ENCODE data around the gene TPRX1. TPM values are rescaled to one million over a fixed set of nuclear protein-coding genes. Genes with fewer than 3 reads are reported as not detected.

TPRX1 gene
- total RNA-seq, 4 donors from 2014 or later = not detected

DNA sequence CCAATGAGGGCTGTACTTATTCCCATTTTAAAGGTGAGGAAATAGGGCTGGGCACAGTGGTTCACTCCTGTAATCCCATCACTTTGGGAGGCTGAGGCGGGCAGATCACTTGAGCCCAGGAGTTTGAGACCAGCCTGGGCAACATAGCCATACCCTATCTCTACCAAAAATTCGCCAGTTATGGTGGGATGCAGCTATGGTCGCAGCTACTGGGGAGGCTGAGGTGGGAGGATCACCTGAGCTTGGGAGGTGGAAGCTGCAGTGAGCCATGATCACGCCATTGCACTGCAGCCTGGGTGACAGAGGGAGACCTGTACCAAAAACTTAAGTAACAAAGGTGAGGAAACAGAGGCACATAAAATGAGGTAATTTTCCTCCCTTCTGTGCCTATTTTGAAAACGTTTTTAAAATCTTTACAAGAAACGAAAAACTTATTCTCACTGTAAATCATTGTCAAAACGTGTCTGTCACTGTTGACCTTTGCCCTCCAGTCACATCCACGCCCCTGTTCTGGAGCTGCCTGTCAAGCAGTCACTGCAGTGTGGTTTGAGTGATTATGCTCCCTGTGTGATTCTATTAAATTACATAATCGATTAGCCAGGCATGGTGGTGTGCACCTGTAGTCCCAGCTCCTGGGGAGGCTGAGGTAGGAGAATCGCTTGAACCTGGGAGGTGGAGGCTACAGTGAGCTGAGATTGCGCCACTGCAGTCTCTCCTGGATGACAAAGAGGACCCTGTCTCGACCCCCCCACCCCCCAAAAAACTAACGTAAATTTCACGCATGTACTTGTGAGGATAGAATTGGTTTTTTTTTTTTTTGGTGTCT lies 46.5 kb downstream of the TPRX1 start:
- TF ChIP-seq, protein P1, sequence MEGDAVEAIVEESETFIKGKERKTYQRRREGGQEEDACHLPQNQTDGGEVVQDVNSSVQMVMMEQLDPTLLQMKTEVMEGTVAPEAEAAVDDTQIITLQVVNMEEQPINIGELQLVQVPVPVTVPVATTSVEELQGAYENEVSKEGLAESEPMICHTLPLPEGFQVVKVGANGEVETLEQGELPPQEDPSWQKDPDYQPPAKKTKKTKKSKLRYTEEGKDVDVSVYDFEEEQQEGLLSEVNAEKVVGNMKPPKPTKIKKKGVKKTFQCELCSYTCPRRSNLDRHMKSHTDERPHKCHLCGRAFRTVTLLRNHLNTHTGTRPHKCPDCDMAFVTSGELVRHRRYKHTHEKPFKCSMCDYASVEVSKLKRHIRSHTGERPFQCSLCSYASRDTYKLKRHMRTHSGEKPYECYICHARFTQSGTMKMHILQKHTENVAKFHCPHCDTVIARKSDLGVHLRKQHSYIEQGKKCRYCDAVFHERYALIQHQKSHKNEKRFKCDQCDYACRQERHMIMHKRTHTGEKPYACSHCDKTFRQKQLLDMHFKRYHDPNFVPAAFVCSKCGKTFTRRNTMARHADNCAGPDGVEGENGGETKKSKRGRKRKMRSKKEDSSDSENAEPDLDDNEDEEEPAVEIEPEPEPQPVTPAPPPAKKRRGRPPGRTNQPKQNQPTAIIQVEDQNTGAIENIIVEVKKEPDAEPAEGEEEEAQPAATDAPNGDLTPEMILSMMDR (IDR thresholded peaks at IDR 0.05) = no peak
- TF ChIP-seq POLR2A (IDR thresholded peaks at IDR 0.05) = no peak
- H3K27me3 ChIP-seq = no peaks in the 10 kb centered on the region
- DNase-seq = no peak
- H3K36me3 ChIP-seq = no peaks in the 10 kb centered on the region
- no peaks in the 10 kb centered on the region for H3K4me1 ChIP-seq
- intact Hi-C loops (cut with DNase I; ENCODE audit: low total_unique reads) = no loop called here
- H3K27ac ChIP-seq = no peak overlapping the region
- no peaks in the 10 kb centered on the region for H3K9me3 ChIP-seq
- no peak overlapping the region for H3K4me3 ChIP-seq

DNA sequence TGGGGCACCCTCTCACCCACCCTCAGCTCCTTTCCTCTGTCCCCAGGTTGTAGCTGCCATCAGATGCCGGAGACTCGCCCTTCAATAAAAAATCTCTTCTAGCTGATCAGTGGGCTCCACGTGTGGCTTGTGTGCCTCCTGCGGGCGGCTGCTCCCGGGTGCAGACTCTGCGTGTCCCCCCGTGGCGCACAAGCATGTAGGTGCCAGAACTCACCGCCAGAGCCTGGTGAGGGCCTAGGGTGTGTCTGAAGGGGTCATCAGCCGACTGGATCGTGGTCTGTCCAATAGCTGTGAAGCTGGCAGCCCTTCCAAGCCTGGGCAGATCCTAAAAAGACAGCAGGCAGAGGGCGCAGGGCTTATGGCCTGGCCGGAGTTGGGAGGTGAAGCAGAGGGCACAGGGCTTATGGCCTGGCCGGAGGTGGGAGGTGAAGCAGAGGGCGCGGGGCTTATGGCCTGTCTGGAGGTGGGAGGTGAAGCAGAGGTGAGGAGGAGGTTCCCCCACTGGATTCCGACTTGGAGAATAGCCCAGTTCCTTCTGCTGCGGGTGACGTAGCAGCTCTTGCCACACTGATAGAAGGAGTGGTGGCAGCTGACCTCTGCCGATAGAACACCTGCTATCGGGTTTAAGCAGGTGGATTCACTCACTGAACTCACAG lies 47.3 kb downstream of the TPRX1 start:
- H3K4me1 ChIP-seq = no peaks in the 10 kb centered on the region
- no peak overlapping the region for H3K27ac ChIP-seq
- no peak for DNase-seq
- H3K9me3 ChIP-seq = no peaks in the 10 kb centered on the region
- intact Hi-C loops (cut with DNase I; ENCODE audit: low total_unique reads) = no loop called here
- no peak for TF ChIP-seq POLR2A (IDR thresholded peaks at IDR 0.05)
- TF ChIP-seq, protein P1 (IDR thresholded peaks at IDR 0.05) = no peak
- no peak overlapping the region for H3K4me3 ChIP-seq
- no peaks in the 10 kb centered on the region for H3K27me3 ChIP-seq
- no peaks in the 10 kb centered on the region for H3K36me3 ChIP-seq

DNA sequence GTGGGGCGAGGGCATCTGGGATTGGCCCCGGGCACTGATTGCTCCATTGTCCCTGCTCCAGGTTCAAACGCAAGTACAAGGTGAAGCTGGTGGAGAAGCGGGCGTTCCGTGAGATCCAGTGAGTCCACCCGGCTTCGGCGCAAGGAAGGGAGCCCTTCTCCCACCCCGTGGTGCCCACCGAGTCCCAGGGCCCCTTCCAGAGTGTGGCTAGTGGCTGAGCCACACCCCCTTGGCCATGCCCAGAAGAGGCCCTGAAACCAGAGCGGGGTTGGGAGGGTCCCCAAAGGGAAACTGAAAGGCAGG lies 47.8 kb downstream of the TPRX1 start:
- Histone ChIP-seq H3K4me1 (no peaks in the 10 kb centered on the region), H3K27ac (no peak overlapping the region), H3K36me3 (no peaks in the 10 kb centered on the region), H3K9me3 (no peaks in the 10 kb centered on the region), H3K27me3 (no peaks in the 10 kb centered on the region), H3K4me3 (no peak overlapping the region)
- intact Hi-C loops (cut with DNase I; ENCODE audit: low total_unique reads) = no loop called here
- no peak for DNase-seq
- TF ChIP-seq, protein P1 (IDR thresholded peaks at IDR 0.05) = no peak
- TF ChIP-seq POLR2A (IDR thresholded peaks at IDR 0.05) = no peak

DNA sequence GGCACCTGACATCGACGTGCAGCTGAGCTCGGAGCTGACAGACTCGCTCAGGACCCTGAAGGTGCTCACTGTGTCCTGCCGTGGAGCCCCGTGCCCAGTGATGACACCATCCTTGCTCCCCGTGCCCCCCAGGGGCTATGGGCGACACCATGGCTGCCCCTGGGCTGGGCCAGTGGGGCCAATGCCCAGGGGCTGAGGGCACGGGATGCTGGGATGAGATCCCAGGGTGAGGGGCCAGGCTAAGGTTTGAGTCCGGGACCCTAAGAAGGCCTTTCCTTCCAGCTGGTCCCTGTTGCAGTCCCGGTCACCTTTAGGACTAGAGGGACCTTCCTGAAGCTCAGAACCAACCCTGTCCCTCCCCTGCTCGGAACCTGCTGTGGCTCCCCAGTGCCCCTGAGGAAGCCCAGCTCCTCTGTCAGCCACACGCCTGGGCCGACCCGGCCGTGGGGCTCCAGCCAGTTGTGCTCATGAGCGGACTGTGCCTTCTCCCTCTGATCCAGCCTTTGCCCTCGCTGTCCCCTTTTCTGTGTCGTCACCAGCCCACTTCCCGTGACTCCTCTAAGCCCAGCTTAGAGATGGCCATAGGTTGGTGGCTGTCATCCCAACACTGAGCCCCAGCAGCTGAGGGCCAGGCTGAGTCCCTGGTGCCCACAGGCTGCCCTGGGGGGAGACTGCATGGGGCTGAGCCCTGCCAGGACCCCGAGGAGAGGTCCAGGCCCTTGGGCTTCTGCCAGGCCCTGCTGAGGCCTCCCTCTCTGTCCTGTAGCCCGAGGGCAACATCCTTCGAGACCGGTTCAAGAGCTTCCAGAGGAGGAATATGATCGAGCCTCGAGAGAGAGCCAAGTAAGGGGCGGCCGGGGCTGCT lies 48.4 kb downstream of the TPRX1 start:
- TF ChIP-seq POLR2A (IDR thresholded peaks at IDR 0.05) = no peak
- TF ChIP-seq, protein P1 (IDR thresholded peaks at IDR 0.05) = no peak
- no peaks in the 10 kb centered on the region for H3K9me3 ChIP-seq
- no peak overlapping the region for H3K27ac ChIP-seq
- no peaks in the 10 kb centered on the region for H3K4me1 ChIP-seq
- no peak for DNase-seq
- H3K27me3 ChIP-seq = no peaks in the 10 kb centered on the region
- intact Hi-C loops (cut with DNase I; ENCODE audit: low total_unique reads) = no loop called here
- H3K4me3 ChIP-seq = no peak overlapping the region
- no peaks in the 10 kb centered on the region for H3K36me3 ChIP-seq

Data from uterus (tissue), 4 donors.